GM21717 (cell line): Measurements from ENCODE around the gene PLEKHA7.
A peak's percentile ranks its signal among the peaks of the same experiment; 100 is the strongest.

Experiments used
- ATAC-seq: cut with Tn5 transposase; IDR thresholded peaks from one replicate; pipeline ENCODE4 v1.9.1; 2021; ENCODE audit warnings: mild to moderate bottlenecking, moderate library complexity; ENCODE audit not compliant: unreplicated experiment

PLEKHA7 gene

DNA sequence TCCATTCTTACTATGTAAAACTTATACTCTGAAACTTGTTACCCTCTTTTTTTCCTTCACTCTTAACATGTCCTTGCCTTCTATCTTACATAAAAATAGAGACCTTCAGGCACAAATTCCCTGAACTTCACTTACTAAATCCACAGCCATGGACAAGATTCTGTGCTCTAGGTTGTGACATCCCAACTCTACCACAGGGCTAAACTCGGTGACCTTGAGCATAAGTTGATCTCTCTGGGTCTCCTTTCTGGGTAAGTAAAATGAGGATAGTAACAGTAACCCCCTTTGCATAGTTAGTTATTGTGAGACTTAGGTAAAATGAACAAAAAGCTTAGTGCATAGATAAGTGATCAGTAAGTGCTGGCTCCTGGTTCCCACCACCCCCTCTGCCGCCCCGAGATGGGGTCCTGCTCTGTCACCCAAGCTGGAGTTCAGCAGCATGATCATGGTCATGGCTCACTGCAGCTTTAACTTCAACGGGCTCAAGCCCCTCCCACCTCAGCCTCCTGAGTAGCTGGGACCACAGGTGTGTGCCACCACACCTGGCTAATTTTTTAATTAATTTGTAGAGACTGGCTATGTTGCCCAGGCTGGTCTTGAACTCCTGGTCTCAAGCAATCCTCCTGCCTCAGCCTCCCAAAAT is 255.7 kb downstream of the PLEKHA7 start:
- no peak for ATAC-seq

DNA sequence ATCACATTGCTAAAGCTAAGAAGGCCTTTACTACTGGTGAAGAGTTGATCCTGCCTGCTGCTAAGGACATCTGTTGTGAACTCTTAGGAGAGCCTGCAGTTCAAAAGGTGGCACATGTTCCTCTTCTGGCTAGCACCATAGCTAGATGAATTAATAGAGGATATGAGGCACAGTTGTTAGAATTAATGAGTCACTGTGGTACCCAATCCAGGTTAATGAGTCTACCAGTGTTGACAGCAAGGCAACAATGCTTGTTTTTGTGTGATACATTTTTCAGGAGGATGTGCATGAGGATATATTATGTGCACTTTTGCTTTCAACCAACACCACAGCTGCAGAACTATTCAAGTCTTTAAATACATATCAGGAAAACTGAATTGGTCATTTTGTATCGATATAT is 263.8 kb downstream of the PLEKHA7 start:
- ATAC-seq, result no peak

DNA sequence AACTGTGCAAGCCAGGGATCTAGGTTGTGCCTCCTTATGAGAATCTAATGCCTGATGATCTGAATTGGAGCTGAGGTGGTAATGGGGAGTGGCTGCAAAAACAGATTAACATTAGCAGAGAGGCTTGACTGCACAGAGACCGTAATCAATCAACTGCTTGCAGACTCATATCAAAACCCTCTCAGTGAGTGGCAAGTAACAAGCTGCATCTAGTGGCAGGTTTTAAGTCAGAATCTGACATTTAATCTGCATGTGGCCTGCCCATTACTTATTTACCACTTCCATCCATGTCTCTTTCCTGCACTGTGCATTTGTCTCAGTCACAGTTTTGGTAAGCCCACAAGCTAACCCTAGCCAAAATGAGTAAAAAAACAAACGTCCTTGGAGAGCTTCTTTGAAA is 264.5 kb downstream of the PLEKHA7 start:
- no peak for ATAC-seq

DNA sequence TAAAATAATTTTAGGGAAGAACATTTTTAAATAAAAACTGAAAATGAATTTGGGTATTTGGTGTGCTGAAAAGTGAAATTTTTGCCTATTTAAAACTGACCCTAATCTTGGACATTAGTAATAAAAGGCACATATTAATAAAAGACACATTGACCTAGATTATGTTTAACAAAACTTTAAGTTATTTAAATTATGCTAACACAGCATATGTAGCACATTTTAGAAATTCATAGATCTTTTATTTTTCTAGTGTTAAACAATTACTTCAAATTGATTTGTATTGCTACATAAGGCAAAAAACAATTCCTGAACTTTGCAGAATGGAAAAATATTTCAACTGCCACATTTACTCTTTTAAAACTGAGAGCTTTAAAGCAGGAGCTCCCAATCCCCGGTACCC is 265.1 kb downstream of the PLEKHA7 start:
- ATAC-seq, result no peak

DNA sequence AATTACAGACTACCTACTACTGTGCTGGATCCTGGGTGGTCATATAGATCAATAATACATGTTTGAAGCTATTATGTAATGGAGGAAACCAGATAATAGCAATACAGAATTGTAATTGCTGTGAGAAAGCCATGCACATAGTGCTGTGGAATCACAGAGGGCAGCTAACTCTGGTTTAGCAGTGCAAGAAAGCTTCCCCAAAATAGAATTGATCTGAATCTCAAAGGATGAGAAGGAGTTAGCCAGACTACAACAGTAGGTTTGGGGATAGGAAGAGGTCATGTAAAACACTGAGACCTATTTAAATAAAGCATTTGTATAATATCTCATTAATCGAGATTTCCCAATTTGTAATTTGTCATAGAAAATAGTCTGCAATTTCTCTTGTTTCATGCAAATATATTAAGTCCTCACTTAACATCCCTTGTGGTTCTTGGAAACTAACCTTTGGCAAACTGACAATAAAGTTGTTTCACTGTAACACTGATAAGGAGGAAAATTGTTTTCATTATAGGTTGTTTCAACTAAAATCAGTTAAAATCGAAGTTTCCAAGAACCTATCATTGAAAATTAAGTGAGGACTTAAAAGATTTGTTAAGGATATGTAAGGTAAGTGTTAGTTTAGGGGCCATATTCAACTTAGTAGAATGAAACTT is 268.1 kb downstream of the PLEKHA7 start:
- no peak for ATAC-seq

DNA sequence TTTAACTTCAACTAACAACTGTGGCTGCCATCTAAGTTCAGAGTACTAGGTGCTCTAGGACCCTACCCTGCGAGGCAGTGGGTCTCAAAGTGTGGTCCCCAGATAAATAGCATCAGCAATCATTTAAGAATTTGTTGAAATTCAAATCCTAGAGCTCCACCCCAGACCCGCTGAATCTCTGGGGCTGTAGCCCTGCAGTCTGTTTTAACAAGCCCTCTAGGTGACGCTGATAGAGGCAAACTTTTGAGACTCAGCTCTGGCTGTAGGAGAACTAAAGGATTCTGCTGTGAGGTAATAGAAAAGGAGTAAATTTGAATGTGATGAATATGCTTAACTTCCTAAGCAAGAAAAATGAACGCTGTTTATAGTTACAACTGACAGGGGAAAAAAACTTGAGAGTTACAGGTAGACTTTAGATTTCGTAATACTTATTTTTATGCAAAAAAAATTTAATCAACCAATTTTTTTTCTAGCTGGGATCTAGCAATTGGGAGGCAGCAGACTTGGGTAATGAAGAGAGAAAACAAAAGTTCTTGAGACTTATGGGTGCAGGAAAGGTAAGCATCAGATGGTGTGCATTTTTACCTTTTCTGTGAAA is 270.0 kb downstream of the PLEKHA7 start:
- no peak for ATAC-seq

DNA sequence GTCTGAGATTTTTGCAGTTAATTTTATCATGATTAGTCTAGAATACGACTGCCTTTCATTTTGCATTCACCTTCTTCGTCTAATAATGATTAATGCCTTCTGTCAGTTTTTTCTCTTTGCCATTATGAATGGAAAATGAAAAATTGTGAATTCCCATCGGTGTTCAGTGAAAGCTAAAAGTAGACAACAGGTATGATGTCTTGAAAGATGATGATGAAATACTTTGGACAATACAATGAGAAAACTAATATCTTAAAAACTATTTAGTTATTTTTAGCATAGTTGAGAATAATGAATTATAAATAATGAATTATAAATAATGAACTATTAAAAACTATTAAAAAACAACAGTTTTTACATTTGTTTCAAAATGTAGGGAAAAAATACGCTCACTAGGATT is 270.7 kb downstream of the PLEKHA7 start:
- no peak for ATAC-seq

DNA sequence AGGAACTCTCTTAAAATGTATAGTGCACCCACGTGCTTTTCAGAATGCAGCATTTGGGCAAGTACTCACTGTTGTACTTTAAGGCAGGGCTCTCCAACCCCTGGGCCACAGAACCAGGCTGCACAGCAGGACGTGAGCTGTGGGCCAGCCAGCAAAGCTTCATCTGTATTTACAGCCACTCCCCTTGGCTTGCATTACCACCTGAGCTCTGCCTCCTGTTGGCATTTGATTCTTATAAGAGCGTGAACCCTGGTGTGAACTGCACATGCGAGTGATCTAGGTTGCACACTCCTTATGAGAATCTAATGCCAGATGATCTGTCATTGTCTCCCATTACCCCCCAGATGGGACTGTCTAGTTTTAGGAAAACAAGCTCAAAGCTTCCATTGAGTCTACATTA is 272.7 kb downstream of the PLEKHA7 start:
- no peak for ATAC-seq

DNA sequence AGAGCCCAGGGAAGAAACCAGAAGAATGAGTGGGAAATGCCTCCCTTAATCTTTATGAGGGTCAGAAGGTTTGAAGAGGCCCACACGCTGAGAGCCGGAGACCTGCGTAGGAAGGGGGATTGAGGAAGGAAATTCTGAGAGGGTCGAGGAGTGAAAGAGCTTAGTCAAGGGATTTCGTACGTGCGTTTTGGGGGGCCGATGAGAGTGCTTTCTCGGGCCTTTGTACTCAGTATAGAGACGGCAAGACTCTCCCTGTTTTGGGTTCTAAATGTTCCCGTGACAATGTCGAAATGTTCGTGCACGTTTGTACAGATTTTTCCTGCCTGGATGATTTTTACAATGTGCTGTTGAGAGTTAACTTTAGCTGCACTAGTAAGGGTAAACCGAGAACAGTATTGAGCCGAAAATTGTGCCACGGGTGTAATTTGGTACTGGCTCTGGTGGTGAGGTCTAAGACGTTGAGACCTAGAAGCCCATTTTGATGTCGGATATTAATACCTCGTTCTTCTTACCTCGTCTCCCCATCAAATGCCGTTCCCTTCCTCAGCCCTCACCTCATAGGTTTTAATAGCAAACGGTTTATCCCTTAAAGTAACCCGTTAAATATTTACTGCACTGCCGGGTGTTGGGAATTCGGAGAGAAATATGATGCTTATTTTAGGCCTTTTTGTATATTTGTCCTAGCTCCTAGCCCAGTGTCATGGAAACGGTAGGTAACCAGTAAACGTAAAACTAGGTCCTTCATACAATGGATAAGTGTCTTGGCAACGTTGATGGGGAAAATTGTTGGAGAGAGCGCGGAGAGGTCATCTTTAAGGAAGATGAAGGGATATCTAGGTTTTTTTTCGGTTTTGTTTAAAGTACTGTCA is 275.0 kb downstream of the PLEKHA7 start:
- ATAC-seq, result peak; percentile 5

DNA sequence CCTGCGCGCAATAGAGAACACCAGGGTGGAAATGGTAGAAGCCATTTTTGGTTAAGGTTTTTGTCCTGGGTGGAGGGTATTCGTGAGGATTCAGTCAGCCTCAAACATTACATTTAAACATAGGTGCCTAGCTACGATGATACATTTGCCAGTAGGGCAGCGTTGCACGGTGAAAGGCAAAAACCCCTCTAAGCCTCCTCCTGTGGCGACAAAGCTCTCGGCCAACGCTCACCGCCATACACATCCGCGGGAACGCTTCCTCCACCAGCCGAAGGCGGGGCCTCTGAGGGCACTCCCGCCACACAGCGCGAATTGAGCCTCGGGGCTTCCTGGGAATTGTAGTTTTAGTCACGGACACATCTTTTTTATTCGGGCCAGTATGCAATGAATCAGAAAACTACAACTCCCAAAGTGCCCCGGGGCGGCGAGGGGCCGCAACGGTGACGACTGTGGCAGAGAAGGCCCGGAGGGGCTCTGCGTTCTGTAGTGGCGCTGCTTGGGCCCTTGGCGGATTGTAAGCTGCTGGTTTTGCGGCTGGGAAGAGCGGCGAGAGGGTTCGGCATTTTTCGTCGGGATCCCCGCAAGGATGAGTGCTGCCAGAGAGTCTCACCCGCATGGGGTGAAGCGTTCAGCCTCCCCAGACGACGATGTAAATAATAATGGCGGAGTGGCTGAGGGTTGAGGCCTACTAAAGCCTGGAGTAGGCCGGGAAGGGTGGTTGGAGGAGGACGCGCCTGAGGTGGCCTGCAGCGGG is 275.8 kb downstream of the PLEKHA7 start, which contains the start of gene C11orf58:
C11orf58 (plus strand) TSS at position 455 of the 754 bp plus-strand sequence; CDS start at position 587, 132 bp downstream.
- peak; percentile 98 for ATAC-seq

DNA sequence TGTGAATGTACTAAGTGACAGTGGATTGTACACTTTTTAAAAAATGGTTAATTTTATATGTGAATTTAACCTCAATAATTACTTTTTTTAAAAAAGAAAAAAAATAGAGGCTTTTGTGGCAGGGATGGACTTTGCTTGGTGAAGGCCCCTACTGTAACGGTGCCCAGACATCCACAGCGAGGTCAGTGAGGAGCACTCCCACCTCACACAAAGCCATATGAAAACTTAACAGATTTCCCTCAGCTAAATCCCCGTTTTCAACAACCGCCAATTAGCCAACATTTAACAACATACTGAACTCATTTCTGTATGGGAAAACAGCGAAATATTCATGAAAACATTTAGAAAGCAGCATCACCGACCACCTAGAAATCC is 276.4 kb downstream of the PLEKHA7 start:
- peak; percentile 18 for ATAC-seq
